GM18507 (cell line): ENCODE measurements around the gene RNF10.
"Not testable (repeated sequence)": the region's sequence is repeated elsewhere in the genome, so short reads cannot be mapped to it uniquely, and the experiment has no call there.

Experiments
- DNase-seq: peaks from one replicate; pipeline ENCODE4 v3.0.0; 2011; ENCODE audit warnings: low read depth; ENCODE audit not compliant: insufficient read length; ENCODE audit errors: extremely low spot score
- FAIRE-seq: peaks from 2 replicates; lab custom pipeline; 2011; peaks lifted over from hg19 to GRCh38; lab: Jason Lieb, UNC

The RNF10 gene

GRCh38 chr12:120534203-120534702, at the start of gene RNF10:
Gene RNF10 (plus strand): TSS chr12:120534356. CDS start chr12:120534812, 456 bp downstream.
- FAIRE-seq (peak; percentile 89), DNase-seq (peak; percentile 81)

GRCh38 chr12:120485961-120486881, 47.9 kb upstream of the RNF10 start:
- FAIRE-seq (no peak), DNase-seq (no peak)

GRCh38 chr12:120487552-120487951, 46.6 kb upstream of the RNF10 start:
- FAIRE-seq, DNase-seq: not testable (repeated sequence)

GRCh38 chr12:120488057-120488640, 46.0 kb upstream of the RNF10 start:
- no peak for DNase-seq
- FAIRE-seq = no peak

- DNase-seq (no peak), FAIRE-seq (no peak)
Measured at GRCh38 chr12:120489018-120489417, 45.1 kb upstream of the RNF10 start.

- DNase-seq (no peak), FAIRE-seq (no peak)
Measured at GRCh38 chr12:120490325-120490724, 43.8 kb upstream of the RNF10 start.

GRCh38 chr12:120490833-120491512, 43.2 kb upstream of the RNF10 start:
- no peak for FAIRE-seq
- no peak for DNase-seq

- no peak for FAIRE-seq
Measured at GRCh38 chr12:120495186-120495730, 38.9 kb upstream of the RNF10 start.

GRCh38 chr12:120495731-120496412, 38.3 kb upstream of the RNF10 start, which contains the start of gene DYNLL1:
Gene DYNLL1 (plus strand): TSS chr12:120496113. CDS start chr12:120496422, 309 bp downstream.
- DNase-seq = peak; percentile 95
- peak; percentile 95 for FAIRE-seq

More at GRCh38 chr12:120495186-120495730, 38.9 kb upstream of the RNF10 start:
- DNase-seq = no peak

- DNase-seq = peak; percentile 36
- FAIRE-seq = no peak
Measured at GRCh38 chr12:120496413-120497340, 37.5 kb upstream of the RNF10 start.

- no peak for DNase-seq
- FAIRE-seq = no peak
Measured at GRCh38 chr12:120497524-120498150, 36.5 kb upstream of the RNF10 start.

GRCh38 chr12:120498870-120499515, 35.2 kb upstream of the RNF10 start:
- no peak for FAIRE-seq

GRCh38 chr12:120500581-120500980, 33.6 kb upstream of the RNF10 start:
- FAIRE-seq (no peak), DNase-seq (no peak)

More at GRCh38 chr12:120498870-120499515, 35.2 kb upstream of the RNF10 start:
- DNase-seq = no peak

GRCh38 chr12:120504587-120504986, 29.6 kb upstream of the RNF10 start:
- no peak for FAIRE-seq
- no peak for DNase-seq

GRCh38 chr12:120508537-120508936, 25.6 kb upstream of the RNF10 start:
- DNase-seq = no peak
- no peak for FAIRE-seq

- FAIRE-seq (no peak), DNase-seq (no peak)
Measured at GRCh38 chr12:120514002-120514401, 20.2 kb upstream of the RNF10 start.

- FAIRE-seq (no peak), DNase-seq (no peak)
Measured at GRCh38 chr12:120515496-120515895, 18.7 kb upstream of the RNF10 start.
